ENCODE measurements around the gene SKI. TPM values are rescaled to one million over a fixed set of nuclear protein-coding genes. Genes with fewer than 3 reads are reported as not detected.
A peak's percentile ranks its signal among the peaks of the same experiment; 100 is the strongest.

SKI gene
- total and polyA plus RNA-seq, 2 of the 4 experiments (the other 2 are of a cell fraction) = 2.3 to 20.1 TPM

DNA sequence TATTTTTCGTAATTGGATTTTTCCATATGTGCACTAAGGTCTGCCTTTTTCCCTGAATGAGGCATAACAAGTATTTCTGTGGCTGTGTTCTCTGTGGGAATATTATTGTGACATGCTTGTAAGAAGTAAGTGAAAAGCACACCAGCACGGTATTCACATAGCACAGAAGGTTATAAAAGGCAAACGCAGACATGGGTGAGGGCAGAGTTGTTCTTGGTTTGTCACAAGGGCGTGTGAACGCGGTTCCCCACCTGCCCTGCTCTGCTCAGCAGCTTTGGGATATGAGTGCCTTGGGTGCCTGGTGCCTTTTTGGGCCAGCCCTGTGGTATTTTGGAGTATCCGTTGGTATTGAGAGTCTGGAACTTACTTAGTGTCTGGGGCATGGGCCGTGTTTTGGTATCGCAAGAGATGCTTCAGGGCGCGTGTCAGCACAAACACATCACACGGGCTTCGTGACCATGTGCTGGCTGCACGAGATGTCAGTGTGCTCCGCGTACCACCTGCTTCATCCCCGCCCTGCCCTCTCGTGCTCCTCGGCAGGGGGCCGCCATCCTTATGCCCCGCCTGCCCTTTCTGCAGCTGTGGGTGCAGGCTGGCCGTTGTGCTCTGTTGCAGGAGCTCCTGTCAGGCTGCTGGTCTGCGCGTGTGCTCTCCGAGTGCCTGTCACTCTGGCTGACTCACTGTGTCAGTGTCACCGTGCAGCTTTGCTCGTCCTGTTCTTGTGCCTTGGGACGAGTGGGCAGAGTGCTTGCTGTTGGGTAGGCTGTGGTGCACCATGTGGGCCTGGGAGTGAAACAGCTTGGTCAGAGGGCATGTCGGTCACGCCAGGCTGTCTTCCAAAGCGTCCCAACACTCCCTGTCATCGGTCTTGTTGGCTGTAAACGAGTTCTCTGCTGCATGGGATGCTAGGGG is 15.0 kb downstream of the SKI start:
- H2AFZ ChIP-seq (replicated peaks; ENCODE audit: low read length, poor library complexity) = no peak overlapping the region
- H3K4ac ChIP-seq (ENCODE audit: low read depth, low read length) = no peak overlapping the region
- CTCF ChIA-PET = no interaction called here
- peaks cover 99% of the 10 kb centered on the region for H4K20me1 ChIP-seq (ENCODE audit: insufficient read depth, low read length)
- H2BK120ac ChIP-seq (ENCODE audit: low read depth, low read length) = no peak overlapping the region
- no peak overlapping the region for H3K9ac ChIP-seq (ENCODE audit: low read depth, low read length)
- H3K36me3 ChIP-seq (ENCODE audit: control insufficient read depth, insufficient read depth, low read length) = peaks cover 16% of the 10 kb centered on the region; the same call in 1 of the 2 replicates
- H3K14ac ChIP-seq (replicated peaks; ENCODE audit: low read depth, low read length) = peak overlapping the region; percentile 39
- peak overlapping the region in 1 of 2 experiments; percentile 5; a peak in 1 of 4 replicates for H4K8ac ChIP-seq (ENCODE audit: low read depth in 2 of 2, low read length in 2 of 2)
- dilution Hi-C loops (cut with HindIII; ENCODE audit: low sequenced_read_pairs, unreplicated experiment) = no loop called here
- H2AK9ac ChIP-seq (replicated peaks; ENCODE audit: low read depth, low read length, poor library complexity) = peak overlapping the region; percentile 78
- no peak overlapping the region for H4K5ac ChIP-seq (ENCODE audit: low read depth, low read length)
- no peaks in the 10 kb centered on the region for H3K27me3 ChIP-seq (ENCODE audit: control insufficient read depth, insufficient read depth, low read length)
- H3K27ac ChIP-seq (ENCODE audit: insufficient read depth, low read length) = no peak overlapping the region
- H3K4me2 ChIP-seq (ENCODE audit: low read depth, low read length) = no peak overlapping the region; the same call in 1 of the 2 replicates
- 77% methylated on average over 22 of the region's 33 CpGs; no CpG with 5 or more reads in 1 of the 2 experiments for WGBS, 2 experiments (ENCODE audit: extremely low coverage in 2 of 2, insufficient read length in 1 of 2)
- no TSS peak for BruUV-seq (replicated peaks)
- no peak for DNase-seq
- POLR2A ChIA-PET (ENCODE audit: unreplicated experiment) = no interaction called here
- no peaks in the 10 kb centered on the region for H3K9me3 ChIP-seq (ENCODE audit: control insufficient read depth, insufficient read depth, low read length)
- intact Hi-C loops (cut with micrococcal nuclease) = no loop called here
- H3K56ac ChIP-seq (ENCODE audit: extremely low read depth, insufficient read depth, low read length) = no peak overlapping the region; the same call in 1 of the 2 replicates
- no peak for ATAC-seq (ENCODE audit: low read depth)
- H3K4me1 ChIP-seq (ENCODE audit: control insufficient read depth, insufficient read depth, low read length) = peaks cover 46% of the 10 kb centered on the region
- peak overlapping the region; percentile 70 for H2AK5ac ChIP-seq (ENCODE audit: low read depth, low read length)
- H3K9me1 ChIP-seq (ENCODE audit: insufficient read depth, low read length) = peaks cover 49% of the 10 kb centered on the region
- no peak overlapping the region for H2BK15ac ChIP-seq (ENCODE audit: low read depth, low read length)
- H3K23ac ChIP-seq (ENCODE audit: low read depth, low read length) = peak overlapping the region; percentile 64
- H2BK20ac ChIP-seq (ENCODE audit: low read depth, low read length) = no peak overlapping the region
- H3K4me3 ChIP-seq (ENCODE audit: insufficient read depth, low read depth, low read length) = no peak overlapping the region
- no peak overlapping the region for H2BK5ac ChIP-seq (ENCODE audit: low read depth, low read length, poor library complexity, severe bottlenecking)
- H4K91ac ChIP-seq (ENCODE audit: insufficient read depth, low read depth, low read length) = no peak overlapping the region
- peaks cover 0 to 74% of the 10 kb centered on the region in 2 experiments; a peak in 2 of 4 replicates for H3K79me1 ChIP-seq (ENCODE audit: low read depth in 1 of 2, low read length in 2 of 2)
- in situ Hi-C loops (cut with MboI; ENCODE audit: low sequenced_read_pairs) = no loop called here
- no peak overlapping the region for H3K18ac ChIP-seq (ENCODE audit: low read depth, low read length)
- TF ChIP-seq CHD1 (IDR thresholded peaks at IDR 0.05; ENCODE audit: low read depth, low read length) (no peak), NFE2L2 (IDR thresholded peaks at IDR 0.05; ENCODE audit: low read depth, low read length) (no peak), MXI1 (IDR thresholded peaks at IDR 0.05; ENCODE audit: borderline replicate concordance, low read depth, low read length) (no peak), RAD21 (IDR thresholded peaks at IDR 0.05; ENCODE audit: low read length) (no peak), SMC3 (IDR thresholded peaks at IDR 0.05; ENCODE audit: low read depth, low read length) (no peak), MAFK (IDR thresholded peaks at IDR 0.05; ENCODE audit: low read depth, low read length) (no peak), RCOR1 (IDR thresholded peaks at IDR 0.05; ENCODE audit: insufficient replicate concordance, low read length) (no peak), FOS (IDR thresholded peaks at IDR 0.05; ENCODE audit: low read depth, low read length) (no peak), BHLHE40 (IDR thresholded peaks at IDR 0.05; ENCODE audit: low read depth, low read length) (no peak), MAZ (IDR thresholded peaks at IDR 0.05; ENCODE audit: borderline replicate concordance, low read depth, low read length) (no peak), POLR2A (IDR thresholded peaks at IDR 0.05; ENCODE audit: low read depth, low read length) (no peak), CTCF (conservative IDR thresholded peaks at IDR 0.05; ENCODE audit: low read depth, low read length) (no peak), CEBPB (IDR thresholded peaks at IDR 0.05; ENCODE audit: low read depth, low read length) (no peak), RFX5 (IDR thresholded peaks at IDR 0.05; ENCODE audit: low read depth, low read length) (no peak)
- TF ChIP-seq, protein P1, sequence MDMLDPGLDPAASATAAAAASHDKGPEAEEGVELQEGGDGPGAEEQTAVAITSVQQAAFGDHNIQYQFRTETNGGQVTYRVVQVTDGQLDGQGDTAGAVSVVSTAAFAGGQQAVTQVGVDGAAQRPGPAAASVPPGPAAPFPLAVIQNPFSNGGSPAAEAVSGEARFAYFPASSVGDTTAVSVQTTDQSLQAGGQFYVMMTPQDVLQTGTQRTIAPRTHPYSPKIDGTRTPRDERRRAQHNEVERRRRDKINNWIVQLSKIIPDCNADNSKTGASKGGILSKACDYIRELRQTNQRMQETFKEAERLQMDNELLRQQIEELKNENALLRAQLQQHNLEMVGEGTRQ (IDR thresholded peaks at IDR 0.05; ENCODE audit: low read depth, low read length) = no peak
